SK-N-MC (cell line): Measurements from ENCODE around the gene MEIKIN.
"Not testable (repeated sequence)": the region's sequence is repeated elsewhere in the genome, so short reads cannot be mapped to it uniquely, and the experiment has no call there.

Source experiments
- DNase-seq: peaks from one replicate; pipeline ENCODE4 v3.0.0-alpha.2; 2011; ENCODE audit warnings: low read depth, low spot score
- H3K27ac ChIP-seq: fragments of 200-600 bp; sonication (generic); 2 replicates; pipeline ENCODE4 v1.5.1; 2016; ENCODE audit warnings: mixed run types
- H3K36me3 ChIP-seq: fragments of 200-600 bp; sonication (generic); 2 replicates; pipeline ENCODE4 v1.6.1; 2017; ENCODE audit warnings: antibody characterized with exemption, low read length, mixed read lengths; ENCODE audit not compliant: insufficient read depth
- H3K4me3 ChIP-seq: fragments of 200-600 bp; sonication (generic); 2 replicates; pipeline ENCODE4 v1.5.1; 2016
- H3K9ac ChIP-seq: fragments of 200-600 bp; sonication (generic); 2 replicates; pipeline ENCODE4 v1.8.0; 2017; ENCODE audit warnings: mixed run types, mixed read lengths; ENCODE audit not compliant: insufficient read length
- H3K9me3 ChIP-seq: fragments of 200-600 bp; sonication (generic); 2 replicates; pipeline ENCODE4 v1.6.1; 2017; ENCODE audit warnings: low read depth, mild to moderate bottlenecking, antibody characterized with exemption, low read length, moderate library complexity, mixed read lengths
- EZH2 ChIP-seq: fragments of 200-600 bp; sonication (generic); IDR thresholded peaks from one replicate; pipeline ENCODE4 v1.6.1; 2017; ENCODE audit warnings: antibody characterized with exemption
- FOXP2 ChIP-seq: optimal IDR thresholded peaks from 2 replicates; pipeline ENCODE3; 2011; ENCODE audit warnings: mild to moderate bottlenecking, moderate library complexity; ENCODE audit not compliant: insufficient read depth; ENCODE audit errors: extremely low read length, control extremely low read depth
- POLR2AphosphoS5 ChIP-seq: IDR thresholded peaks from 2 replicates; pipeline ENCODE4 v1.6.1; 2012; ENCODE audit warnings: mild to moderate bottlenecking, low read depth, low read length, borderline replicate concordance

The MEIKIN gene

GRCh38 chr5:131899686-131900085, 45.8 kb downstream of the MEIKIN start:
- Histone ChIP-seq H3K9ac (no peak overlapping the region), H3K9me3 (no peaks in the 10 kb centered on the region), H3K4me3 (no peak overlapping the region), H3K27ac (no peak overlapping the region), H3K36me3 (no peaks in the 10 kb centered on the region)
- no peak for TF ChIP-seq EZH2
- TF ChIP-seq FOXP2, result no peak
- no peak for TF ChIP-seq POLR2AphosphoS5
- DNase-seq, result no peak

- TF ChIP-seq POLR2AphosphoS5, result no peak
- TF ChIP-seq FOXP2, result no peak
- TF ChIP-seq EZH2, result no peak
- DNase-seq, result no peak
- H3K9ac ChIP-seq, result no peak overlapping the region
- H3K9me3 ChIP-seq, result no peaks in the 10 kb centered on the region
- no peaks in the 10 kb centered on the region for H3K36me3 ChIP-seq
- no peak overlapping the region for H3K4me3 ChIP-seq
- H3K27ac ChIP-seq, result no peak overlapping the region
Observed at GRCh38 chr5:131883984-131884383, 61.5 kb downstream of the MEIKIN start.

- DNase-seq, result no peak
- Histone ChIP-seq H3K9ac (no peak overlapping the region), H3K27ac (no peak overlapping the region), H3K9me3 (no peaks in the 10 kb centered on the region), H3K4me3 (no peak overlapping the region), H3K36me3 (no peaks in the 10 kb centered on the region)
- TF ChIP-seq FOXP2, result no peak
- no peak for TF ChIP-seq POLR2AphosphoS5
- TF ChIP-seq EZH2, result no peak
Observed at GRCh38 chr5:131879705-131880104, 65.8 kb downstream of the MEIKIN start.

GRCh38 chr5:131877873-131878272, 67.6 kb downstream of the MEIKIN start:
- H3K36me3 ChIP-seq, result no peaks in the 10 kb centered on the region
- TF ChIP-seq FOXP2 (no peak), EZH2 (no peak), POLR2AphosphoS5 (no peak)

GRCh38 chr5:131871251-131871650, 74.2 kb downstream of the MEIKIN start:
- H3K36me3 ChIP-seq, H3K9me3 ChIP-seq, H3K9ac ChIP-seq, H3K27ac ChIP-seq, DNase-seq, H3K4me3 ChIP-seq: not testable (repeated sequence)

More at GRCh38 chr5:131877873-131878272, 67.6 kb downstream of the MEIKIN start:
- H3K4me3 ChIP-seq, result no peak overlapping the region
- no peak overlapping the region for H3K9ac ChIP-seq
- H3K9me3 ChIP-seq, result no peaks in the 10 kb centered on the region
- no peak overlapping the region for H3K27ac ChIP-seq
- DNase-seq, result no peak

- TF ChIP-seq POLR2AphosphoS5 (no peak), FOXP2 (no peak), EZH2 (no peak)
- Histone ChIP-seq H3K4me3 (no peak overlapping the region), H3K36me3 (no peaks in the 10 kb centered on the region), H3K9ac (no peak overlapping the region), H3K9me3 (no peaks in the 10 kb centered on the region; the same call in 1 of the 2 replicates), H3K27ac (no peak overlapping the region)
- no peak for DNase-seq
Observed at GRCh38 chr5:131867524-131867923, 77.9 kb downstream of the MEIKIN start.

- no peaks in the 10 kb centered on the region; the same call in 1 of the 2 replicates for H3K9me3 ChIP-seq
- no peaks in the 10 kb centered on the region for H3K36me3 ChIP-seq
- no peak for TF ChIP-seq EZH2
- TF ChIP-seq FOXP2, result no peak
- TF ChIP-seq POLR2AphosphoS5, result no peak
- no peak for DNase-seq
- H3K9ac ChIP-seq, result no peak overlapping the region
- H3K4me3 ChIP-seq, result no peak overlapping the region
- no peak overlapping the region for H3K27ac ChIP-seq
Observed at GRCh38 chr5:131863700-131864099, 81.8 kb downstream of the MEIKIN start.

GRCh38 chr5:131857388-131857787, 88.1 kb downstream of the MEIKIN start:
- no peak for DNase-seq
- TF ChIP-seq FOXP2, result no peak
- TF ChIP-seq EZH2, result no peak
- TF ChIP-seq POLR2AphosphoS5, result no peak
- Histone ChIP-seq H3K27ac (no peak overlapping the region), H3K9me3 (no peaks in the 10 kb centered on the region), H3K4me3 (no peak overlapping the region), H3K36me3 (no peaks in the 10 kb centered on the region), H3K9ac (no peak overlapping the region)

- no peak overlapping the region for H3K9ac ChIP-seq
- DNase-seq, result no peak
- no peak overlapping the region for H3K27ac ChIP-seq
- H3K36me3 ChIP-seq, result no peaks in the 10 kb centered on the region
- TF ChIP-seq POLR2AphosphoS5 (no peak), FOXP2 (no peak), EZH2 (no peak)
- no peak overlapping the region for H3K4me3 ChIP-seq
- H3K9me3 ChIP-seq, result no peaks in the 10 kb centered on the region
Observed at GRCh38 chr5:131855452-131855851, 90.0 kb downstream of the MEIKIN start.

- Histone ChIP-seq H3K36me3 (no peaks in the 10 kb centered on the region), H3K4me3 (no peak overlapping the region), H3K27ac (no peak overlapping the region), H3K9me3 (no peaks in the 10 kb centered on the region), H3K9ac (no peak overlapping the region)
- no peak for DNase-seq
- TF ChIP-seq FOXP2 (no peak), EZH2 (no peak), POLR2AphosphoS5 (no peak)
Observed at GRCh38 chr5:131854134-131854533, 91.3 kb downstream of the MEIKIN start.
